Kidney tubule cell (primary cell): ENCODE measurements around the gene BTK.
A peak's percentile ranks its signal among the peaks of the same experiment; 100 is the strongest.

Experiments used
- DNase-seq: peaks from one replicate; pipeline ENCODE4 v3.0.0-alpha.2; 2018; ENCODE audit warnings: low spot score

The BTK gene

DNA sequence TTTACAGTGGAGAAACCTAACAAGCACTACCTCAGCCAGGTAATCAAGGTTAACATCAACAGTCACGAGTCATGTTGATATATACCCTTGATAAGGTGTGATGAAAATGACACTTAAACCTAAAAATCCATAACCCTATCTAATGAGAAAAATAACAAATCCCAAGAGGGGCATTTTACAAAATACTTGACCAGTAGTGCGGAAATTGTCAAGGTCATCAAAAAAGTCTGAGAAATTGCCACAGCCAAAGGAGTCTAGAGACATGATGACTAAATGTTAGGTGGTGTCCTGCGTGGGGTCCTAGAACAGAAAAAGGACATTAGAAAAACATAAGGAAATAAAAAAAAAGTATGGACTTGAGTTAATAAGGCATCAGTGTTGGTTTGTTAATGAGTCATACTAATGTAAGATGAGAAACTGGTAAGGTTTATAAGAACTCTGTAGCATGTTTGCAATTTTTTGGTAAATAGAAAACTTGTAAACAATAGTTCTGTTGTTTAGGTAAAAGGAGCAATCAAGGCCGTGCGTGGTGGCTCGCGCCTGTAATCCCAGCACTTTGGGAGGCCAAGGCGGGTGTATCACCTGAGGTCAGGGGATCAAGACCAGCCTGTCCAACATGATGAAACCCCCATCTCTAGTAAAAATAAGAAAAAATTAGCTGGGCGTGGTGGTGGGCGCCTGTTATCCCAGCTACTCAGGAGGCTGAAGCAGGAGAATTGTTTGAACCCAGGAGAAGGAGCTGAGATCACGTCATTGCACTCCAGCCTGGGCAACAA lies 7.7 kb upstream of the BTK start:
- no peak for DNase-seq

GRCh38 chrX:101391831-101392230 lies 5.8 kb upstream of the BTK start:
- DNase-seq = no peak

- peak; percentile 90 for DNase-seq
Measured at GRCh38 chrX:101390664-101391525, 4.9 kb upstream of the BTK start, which contains the start of gene RPL36A. RPL36A (plus strand) TSS chrX:101391011; CDS start chrX:101391044, 33 bp downstream.

GRCh38 chrX:101388604-101389003 lies 2.6 kb upstream of the BTK start:
- DNase-seq = no peak

GRCh38 chrX:101386542-101386885 lies 523 bp upstream of the BTK start:
- no peak for DNase-seq

- DNase-seq = no peak
Measured at GRCh38 chrX:101385026-101385684, 836 bp downstream of the BTK start.

- no peak for DNase-seq
Measured at GRCh38 chrX:101383679-101384205, 2.2 kb downstream of the BTK start.

GRCh38 chrX:101377547-101377946 lies 8.4 kb downstream of the BTK start:
- DNase-seq = no peak

DNA sequence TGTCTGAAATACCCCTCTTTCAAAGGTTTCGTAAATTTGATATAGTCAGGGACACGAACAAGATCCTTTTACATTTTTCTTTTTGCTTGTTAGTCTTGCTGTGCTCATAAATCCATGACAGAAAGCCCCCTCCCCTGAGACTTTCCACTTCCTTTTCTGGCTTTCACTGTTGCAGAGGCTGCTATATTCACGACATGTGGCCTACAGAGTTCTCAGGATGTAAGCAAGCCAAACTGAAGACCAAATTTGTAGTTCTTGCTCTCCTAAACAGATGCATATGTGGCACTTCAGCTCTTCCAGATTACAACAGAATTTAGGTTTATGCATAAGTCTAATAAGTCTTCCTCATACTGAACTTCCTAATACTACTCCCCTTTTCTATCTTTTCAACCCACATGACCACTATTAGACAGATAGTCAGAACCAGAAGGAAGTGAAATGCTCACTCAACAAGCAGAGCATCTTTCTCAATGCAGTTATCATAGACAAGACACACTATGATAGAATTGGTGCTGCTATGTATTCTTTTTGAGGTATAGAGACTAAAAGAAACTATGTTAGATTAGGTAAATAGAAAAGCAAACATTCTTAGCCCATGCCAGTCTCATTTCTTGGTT lies 15.0 kb downstream of the BTK start:
- DNase-seq = no peak

DNA sequence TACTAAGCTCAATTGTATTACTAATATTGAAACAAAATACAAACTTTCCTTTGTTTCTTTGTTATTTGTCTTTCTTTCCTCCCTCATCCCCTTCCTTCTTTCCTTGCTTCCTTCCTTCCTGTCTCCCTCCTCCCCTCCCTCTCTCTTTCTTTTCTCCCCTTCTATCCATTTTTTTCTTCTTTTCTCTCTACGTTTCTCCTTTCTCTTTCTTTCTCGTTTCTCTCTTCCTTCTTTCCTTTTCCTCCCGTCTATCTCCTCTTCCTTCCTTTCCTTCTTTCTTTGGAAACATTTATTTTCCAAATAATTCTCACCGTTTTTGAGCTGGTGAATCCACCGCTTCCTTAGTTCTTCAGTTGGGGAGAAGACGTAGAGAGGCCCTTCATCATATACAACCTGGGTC lies 16.3 kb downstream of the BTK start:
- no peak for DNase-seq

GRCh38 chrX:101368800-101369199 lies 17.2 kb downstream of the BTK start:
- DNase-seq = no peak

- DNase-seq = no peak
Measured at GRCh38 chrX:101365301-101365795, 20.6 kb downstream of the BTK start.

GRCh38 chrX:101362757-101363156 lies 23.2 kb downstream of the BTK start:
- no peak for DNase-seq

DNA sequence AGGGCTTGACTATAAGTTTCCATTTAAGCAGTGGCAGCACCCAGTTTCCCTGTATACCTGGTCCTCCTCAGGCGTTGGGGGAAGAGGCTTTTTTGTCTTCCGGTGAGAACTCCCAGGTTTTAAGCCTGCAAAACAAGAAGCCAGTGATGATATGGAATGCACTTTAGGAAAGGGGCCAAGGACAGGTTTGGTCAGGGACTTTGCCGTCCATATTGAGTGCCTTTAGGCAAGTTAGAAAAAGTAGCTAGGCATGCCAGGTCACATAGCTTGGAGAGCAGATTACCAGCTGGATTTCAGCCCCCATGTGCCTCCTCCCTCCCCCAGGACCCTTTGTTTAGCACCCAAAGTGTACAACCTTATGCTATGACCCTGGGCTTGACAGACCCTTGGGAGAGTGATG lies 23.9 kb downstream of the BTK start:
- no peak for DNase-seq

DNA sequence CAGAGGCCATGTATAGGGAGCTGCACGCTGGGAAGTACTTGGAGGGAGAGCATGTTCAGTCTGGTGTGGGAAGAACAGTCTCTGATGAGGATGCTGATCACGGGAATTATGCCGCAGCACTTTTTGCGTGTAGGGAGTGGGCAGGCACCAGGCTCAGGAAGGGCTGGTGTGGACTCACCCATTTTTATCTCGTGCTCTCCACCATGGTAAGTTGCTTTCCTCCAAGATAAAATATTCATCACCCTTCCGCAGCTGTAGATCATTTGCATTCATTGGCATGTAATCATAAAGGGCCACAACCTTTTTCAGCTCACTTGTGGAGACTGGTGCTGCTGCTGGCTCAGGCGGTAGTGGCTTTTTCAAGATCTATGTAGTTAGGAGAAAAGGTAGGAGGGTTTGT lies 25.6 kb downstream of the BTK start:
- DNase-seq = no peak

DNA sequence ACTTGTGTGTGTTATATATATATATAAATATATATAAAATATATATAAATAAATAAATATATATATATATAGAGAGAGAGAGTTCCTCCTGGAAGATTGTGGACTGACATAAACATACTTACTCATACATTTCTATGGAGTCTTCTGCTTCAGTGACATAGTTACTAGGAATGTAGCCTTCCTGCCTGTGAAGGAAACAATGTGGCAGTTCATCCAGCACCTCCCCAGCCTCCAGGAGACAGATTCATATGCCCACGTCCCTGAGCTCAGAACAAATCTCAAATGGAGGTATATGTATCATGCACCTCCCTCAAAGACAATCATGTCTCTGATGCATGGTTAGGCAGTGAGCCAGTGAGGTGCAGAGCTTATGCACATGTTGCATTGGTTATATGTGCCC lies 26.0 kb downstream of the BTK start:
- DNase-seq = peak; percentile 39

DNA sequence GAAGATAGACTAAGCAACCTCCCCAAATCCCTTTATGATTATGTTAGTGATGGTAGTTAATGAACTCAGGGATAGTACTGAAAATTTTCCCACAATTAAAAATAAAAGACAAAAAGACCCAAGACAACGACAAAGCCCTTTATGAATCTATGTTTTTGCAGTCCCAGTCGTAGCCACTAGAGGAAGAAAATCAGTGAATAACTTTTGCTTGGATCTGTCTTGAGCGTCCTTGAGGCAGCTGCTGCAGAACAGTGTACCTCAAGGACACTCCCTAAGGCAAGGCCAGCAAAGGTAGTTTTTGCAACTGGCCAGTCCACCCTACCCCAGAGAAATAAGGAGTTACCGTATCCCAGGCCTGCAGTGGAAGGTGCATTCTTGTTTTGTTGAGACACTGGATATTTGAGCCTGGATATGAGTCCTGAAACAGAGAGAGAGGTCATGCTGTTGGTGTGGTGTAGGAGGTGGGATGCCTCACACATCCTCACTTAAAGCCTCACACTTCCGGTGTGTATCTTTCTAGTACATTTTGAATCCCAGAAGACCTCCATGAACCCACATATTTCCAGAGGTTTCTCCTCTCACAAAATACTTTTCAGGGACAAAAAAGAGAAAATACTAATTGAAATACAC lies 28.7 kb downstream of the BTK start:
- peak; percentile 9 for DNase-seq

DNA sequence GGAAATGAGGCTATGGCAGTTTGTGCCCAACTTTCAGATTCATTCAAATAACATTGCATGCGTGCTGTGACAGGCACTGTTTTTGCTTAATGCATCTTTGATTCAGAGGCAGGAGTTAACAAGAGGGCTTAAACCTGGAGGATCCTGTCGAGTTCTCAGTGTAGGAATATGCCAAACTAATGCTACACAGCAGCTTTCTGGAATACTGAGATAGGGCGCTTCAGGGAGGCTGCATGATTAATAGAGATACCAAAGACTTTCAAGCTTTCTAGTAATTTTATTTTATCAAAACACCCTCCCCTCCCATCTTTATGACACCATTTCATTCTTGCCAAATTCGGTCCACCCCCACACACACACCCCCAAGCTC lies 36.8 kb downstream of the BTK start:
- no peak for DNase-seq

GRCh38 chrX:101348452-101349192 lies 37.4 kb downstream of the BTK start, which contains the start of gene TIMM8A:
TIMM8A (minus strand) TSS chrX:101348742; CDS start chrX:101348664, 78 bp downstream.
- DNase-seq = peak; percentile 75

DNA sequence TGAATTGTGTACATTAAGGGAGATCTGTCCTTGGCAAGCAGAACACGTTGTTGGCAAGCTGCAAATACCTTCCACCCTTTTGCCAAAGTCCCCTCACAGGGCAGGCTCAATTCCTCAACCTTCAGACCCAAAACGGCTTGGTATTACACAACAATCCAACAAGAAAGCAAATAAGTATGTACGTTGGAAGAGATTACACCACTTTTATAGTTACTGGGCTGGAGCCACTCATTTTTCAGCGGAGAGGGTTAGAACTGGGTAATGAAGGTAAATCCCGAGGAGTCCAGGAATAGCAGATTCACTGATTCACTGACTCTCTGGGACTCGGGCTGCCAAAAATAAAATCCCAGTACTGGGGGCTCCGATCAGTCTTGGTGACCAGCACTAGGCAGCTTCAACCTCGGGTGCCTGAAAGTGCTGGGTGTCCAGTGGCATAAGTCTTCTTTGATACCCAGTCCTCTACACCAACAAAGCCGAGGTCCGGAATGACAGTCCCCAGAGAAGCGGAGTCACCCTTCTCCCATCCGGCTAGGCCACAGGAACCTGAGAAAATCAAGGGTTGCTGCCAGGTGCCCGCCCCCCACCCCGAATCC lies 38.0 kb downstream of the BTK start:
- DNase-seq = peak; percentile 8
